Prostate gland (tissue), 2 donors: ENCODE data around the gene CTPS1.
A peak's percentile ranks its signal among the peaks of the same experiment; 100 is the strongest.

ENCODE experiments used
- POLR2AphosphoS5 ChIP-seq: sonication (generic); formaldehyde crosslinking; IDR thresholded peaks from one replicate; pipeline ENCODE4 v1.6.1; 2017; ENCODE audit warnings: antibody characterized with exemption
- TF ChIP-seq, protein P1 (sequence below), 4 experiments: fragments of 200-600 bp in 2 of 4; fragments of 450-650 bp in 2 of 4; sonication (generic) in 2 of 4; IDR thresholded peaks; 1 replicate in 3 of 4; 2 replicates in 1 of 4; pipeline ENCODE4 v1.5.1; 2016 to 2019; ENCODE audit warnings: antibody characterized with exemption in 4 of 4, mild to moderate bottlenecking in 2 of 4, moderate library complexity in 2 of 4

DNA sequence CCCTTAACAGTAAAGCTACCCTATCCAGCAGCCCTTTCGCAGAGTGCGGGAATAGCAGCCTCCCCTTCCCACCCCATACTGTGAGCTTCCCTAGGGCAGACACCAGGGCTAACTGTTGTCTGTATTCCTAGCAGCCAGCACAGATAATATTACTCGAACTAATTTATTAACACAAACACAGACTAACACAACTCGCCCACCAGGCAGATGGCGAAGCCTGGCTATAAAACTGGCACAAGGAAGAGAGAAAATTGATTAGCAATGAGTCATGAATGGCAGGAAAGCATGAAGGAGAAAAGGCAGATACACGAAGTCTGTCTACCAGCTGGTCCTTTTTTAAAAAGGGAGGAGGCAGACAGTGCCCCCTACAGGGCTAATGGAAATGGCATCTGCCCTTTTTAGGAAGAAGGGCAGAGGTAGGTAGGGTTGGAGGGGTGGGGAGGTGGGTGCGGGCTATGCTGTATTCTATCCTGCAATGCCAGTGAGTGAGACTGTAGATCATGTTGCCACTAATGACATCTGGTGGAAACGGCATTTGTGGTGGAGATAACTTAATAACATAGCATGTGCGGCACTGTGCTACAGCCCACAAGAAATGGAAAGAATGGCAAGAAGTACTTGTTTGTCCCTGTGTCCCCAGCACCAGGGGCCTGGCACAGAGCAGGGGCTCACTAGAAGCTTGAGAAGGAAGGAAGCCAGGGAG, 30.6 kb upstream of the CTPS1 start:
- TF ChIP-seq, protein P1, sequence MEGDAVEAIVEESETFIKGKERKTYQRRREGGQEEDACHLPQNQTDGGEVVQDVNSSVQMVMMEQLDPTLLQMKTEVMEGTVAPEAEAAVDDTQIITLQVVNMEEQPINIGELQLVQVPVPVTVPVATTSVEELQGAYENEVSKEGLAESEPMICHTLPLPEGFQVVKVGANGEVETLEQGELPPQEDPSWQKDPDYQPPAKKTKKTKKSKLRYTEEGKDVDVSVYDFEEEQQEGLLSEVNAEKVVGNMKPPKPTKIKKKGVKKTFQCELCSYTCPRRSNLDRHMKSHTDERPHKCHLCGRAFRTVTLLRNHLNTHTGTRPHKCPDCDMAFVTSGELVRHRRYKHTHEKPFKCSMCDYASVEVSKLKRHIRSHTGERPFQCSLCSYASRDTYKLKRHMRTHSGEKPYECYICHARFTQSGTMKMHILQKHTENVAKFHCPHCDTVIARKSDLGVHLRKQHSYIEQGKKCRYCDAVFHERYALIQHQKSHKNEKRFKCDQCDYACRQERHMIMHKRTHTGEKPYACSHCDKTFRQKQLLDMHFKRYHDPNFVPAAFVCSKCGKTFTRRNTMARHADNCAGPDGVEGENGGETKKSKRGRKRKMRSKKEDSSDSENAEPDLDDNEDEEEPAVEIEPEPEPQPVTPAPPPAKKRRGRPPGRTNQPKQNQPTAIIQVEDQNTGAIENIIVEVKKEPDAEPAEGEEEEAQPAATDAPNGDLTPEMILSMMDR (IDR thresholded peaks at IDR 0.05), result peak; percentile 34 to 80 (median 55)
- TF ChIP-seq POLR2AphosphoS5, result peak; percentile 14
